ENCODE data around the gene UCP1. TPM values are rescaled to one million over a fixed set of nuclear protein-coding genes. Genes with fewer than 3 reads are reported as not detected.
"Not testable (repeated sequence)": the region's sequence is repeated elsewhere in the genome, so short reads cannot be mapped to it uniquely, and the experiment has no call there.

Gene UCP1
- total RNA-seq, 1 experiment from 2014 or later = 0.07 TPM

DNA sequence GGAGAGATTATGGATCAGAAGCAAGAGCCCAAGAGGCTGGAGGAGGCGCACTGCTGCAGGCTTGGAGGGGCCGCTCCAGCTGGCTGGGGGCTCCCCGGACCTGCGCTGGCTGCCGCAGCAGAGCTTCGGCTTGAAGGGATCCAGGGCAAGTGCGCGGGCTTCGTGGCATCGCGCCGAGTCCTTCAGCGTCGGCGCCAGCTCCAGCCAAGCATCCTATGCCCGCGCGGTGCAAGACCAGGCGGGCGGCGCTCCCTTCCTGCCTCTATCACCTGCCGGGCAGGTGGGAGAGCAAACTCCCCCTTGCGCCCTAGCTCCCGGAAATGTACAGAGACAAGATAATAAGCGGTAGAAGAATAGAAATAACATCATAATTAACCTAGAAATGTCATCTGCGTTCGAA, 10.5 kb upstream of the UCP1 start:
- Histone ChIP-seq H3K4me3 (ENCODE audit: insufficient read depth, low read depth, low read length) (no peak overlapping the region), H3K36me3 (replicated peaks; ENCODE audit: control insufficient read depth, insufficient read depth, low read length) (no peaks in the 10 kb centered on the region), H3K27me3 (ENCODE audit: control insufficient read depth, insufficient read depth, low read length) (no peaks in the 10 kb centered on the region; the same call in 1 of the 2 replicates)
- DNase-seq = no peak

DNA sequence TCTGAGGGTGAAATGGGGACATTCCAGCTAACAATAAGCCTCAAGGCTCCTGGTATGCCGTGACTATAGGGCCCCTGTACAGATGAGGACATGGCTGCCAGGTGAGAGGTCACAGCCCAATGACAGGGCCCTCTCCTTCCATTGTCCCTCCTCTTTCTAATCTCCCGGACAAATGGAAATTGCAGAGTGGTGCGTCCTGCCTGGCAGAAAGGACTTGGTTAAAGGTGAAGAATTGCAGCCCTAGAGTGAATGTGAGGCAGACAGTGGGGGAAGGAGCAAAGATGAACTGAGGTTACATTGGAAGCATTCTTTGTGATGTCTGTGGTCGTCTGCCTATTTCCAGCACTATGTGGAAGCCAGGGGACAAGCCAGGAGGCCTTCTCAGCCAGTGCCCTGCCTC, 6.7 kb upstream of the UCP1 start:
- Histone ChIP-seq H3K27me3 (ENCODE audit: control insufficient read depth, insufficient read depth, low read length) (peaks cover 3% of the 10 kb centered on the region), H3K4me3 (ENCODE audit: insufficient read depth, low read depth, low read length) (no peak overlapping the region), H3K36me3 (replicated peaks; ENCODE audit: control insufficient read depth, insufficient read depth, low read length) (no peaks in the 10 kb centered on the region)
- no peak for DNase-seq

DNA sequence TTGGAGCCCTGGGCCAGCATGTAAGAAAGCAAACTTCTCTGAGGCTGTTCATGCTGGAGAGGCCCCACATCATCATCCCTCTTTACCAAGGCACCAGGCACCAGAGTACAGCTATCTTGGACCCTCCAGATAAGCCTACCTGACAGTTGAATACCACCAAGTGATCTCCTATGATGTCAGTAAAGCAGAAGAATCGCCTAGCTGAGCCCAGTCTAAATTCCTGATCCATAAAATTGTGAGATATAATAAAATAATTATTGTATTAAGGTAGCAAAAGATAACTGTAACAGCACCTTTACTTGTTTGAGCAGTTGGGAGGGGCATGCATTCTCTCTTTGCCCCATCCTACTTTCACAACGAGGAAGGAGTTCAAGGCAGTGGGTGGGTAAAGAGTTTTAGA, 2.9 kb upstream of the UCP1 start:
- no peak overlapping the region for H3K4me3 ChIP-seq (ENCODE audit: insufficient read depth, low read depth, low read length)
- DNase-seq = no peak
- no peaks in the 10 kb centered on the region for H3K36me3 ChIP-seq (replicated peaks; ENCODE audit: control insufficient read depth, insufficient read depth, low read length)
- peaks cover 41% of the 10 kb centered on the region for H3K27me3 ChIP-seq (ENCODE audit: control insufficient read depth, insufficient read depth, low read length)

GRCh38 chr4:140569307-140569638, 512 bp upstream of the UCP1 start:
- Histone ChIP-seq H3K36me3 (replicated peaks; ENCODE audit: control insufficient read depth, insufficient read depth, low read length) (no peaks in the 10 kb centered on the region), H3K27me3 (ENCODE audit: control insufficient read depth, insufficient read depth, low read length) (peaks cover 49% of the 10 kb centered on the region), H3K4me3 (ENCODE audit: insufficient read depth, low read depth, low read length) (peak overlapping the region; percentile 47)
- no peak for DNase-seq

- Histone ChIP-seq H3K36me3 (replicated peaks; ENCODE audit: control insufficient read depth, insufficient read depth, low read length) (no peaks in the 10 kb centered on the region), H3K27me3 (ENCODE audit: control insufficient read depth, insufficient read depth, low read length) (no peaks in the 10 kb centered on the region; the same call in 1 of the 2 replicates), H3K4me3 (ENCODE audit: insufficient read depth, low read depth, low read length) (no peak overlapping the region)
- DNase-seq = no peak
These were observed 9.1 kb downstream of the UCP1 start for GRCh38 chr4:140559696-140560095.

GRCh38 chr4:140557831-140558435, 10.8 kb downstream of the UCP1 start:
- no peaks in the 10 kb centered on the region for H3K36me3 ChIP-seq (replicated peaks; ENCODE audit: control insufficient read depth, insufficient read depth, low read length)
- no peak for DNase-seq

DNA sequence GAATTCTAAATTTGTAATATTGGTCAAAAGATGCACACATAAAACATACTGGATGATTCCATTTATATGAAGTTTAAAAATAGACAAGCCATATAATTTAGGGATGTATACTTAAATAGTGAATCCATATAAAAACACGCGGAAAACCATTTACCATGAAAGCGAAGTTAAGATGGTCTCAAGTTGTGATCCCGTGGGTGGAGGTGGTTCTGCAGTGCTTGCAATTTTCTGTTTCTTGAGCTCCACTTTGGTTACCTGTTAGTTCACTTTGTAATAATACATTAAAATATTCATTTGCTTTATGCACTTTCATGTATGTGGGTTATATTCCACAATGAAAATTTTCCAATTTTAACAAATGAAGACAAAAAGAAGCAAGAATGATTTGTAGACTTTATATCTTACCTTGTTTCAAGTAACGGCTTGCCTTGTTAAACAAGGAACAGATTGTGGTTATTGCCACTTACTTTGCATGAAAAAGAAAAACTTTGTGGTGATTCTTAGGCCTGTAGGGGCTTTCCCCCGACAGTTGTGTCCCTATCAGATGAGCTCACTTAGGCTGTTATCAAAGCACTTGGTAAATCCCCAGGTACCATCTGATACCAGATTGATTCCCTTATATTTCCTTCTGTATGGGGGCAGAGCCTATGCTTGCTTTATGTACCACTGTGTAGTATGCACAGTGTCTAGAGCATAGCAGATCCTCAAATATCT, 12.2 kb downstream of the UCP1 start:
- Histone ChIP-seq H3K27me3 (ENCODE audit: control insufficient read depth, insufficient read depth, low read length) (no peaks in the 10 kb centered on the region; the same call in 1 of the 2 replicates), H3K36me3 (replicated peaks; ENCODE audit: control insufficient read depth, insufficient read depth, low read length) (no peaks in the 10 kb centered on the region), H3K4me3 (ENCODE audit: insufficient read depth, low read depth, low read length) (no peak overlapping the region)
- DNase-seq = no peak

More at GRCh38 chr4:140557831-140558435, 10.8 kb downstream of the UCP1 start:
- no peaks in the 10 kb centered on the region; the same call in 1 of the 2 replicates for H3K27me3 ChIP-seq (ENCODE audit: control insufficient read depth, insufficient read depth, low read length)
- H3K4me3 ChIP-seq (ENCODE audit: insufficient read depth, low read depth, low read length) = no peak overlapping the region

DNA sequence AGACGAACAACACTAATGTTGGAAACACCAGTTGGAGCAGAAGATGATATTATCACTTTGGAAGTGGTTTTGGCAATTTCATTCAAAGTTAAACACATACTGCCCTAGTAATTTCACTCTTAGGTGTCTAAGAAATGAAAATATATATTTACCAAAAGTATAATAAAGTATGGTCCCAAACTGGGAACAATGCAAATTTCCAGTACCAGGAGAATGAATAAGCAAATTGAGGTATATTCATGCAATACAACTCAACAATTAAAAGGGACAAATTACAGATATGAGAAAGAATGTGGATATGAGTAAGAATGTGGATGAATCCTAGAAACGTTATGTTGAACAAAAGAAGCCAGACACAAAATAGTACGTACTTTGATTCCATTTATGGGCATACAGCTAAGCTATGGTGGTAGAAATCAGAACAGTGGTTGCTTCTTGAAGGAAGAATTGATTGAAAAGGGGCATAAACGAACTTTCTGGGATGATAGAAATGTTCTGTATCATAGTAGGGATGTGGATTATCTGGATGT, 34.7 kb downstream of the UCP1 start:
- no peak for DNase-seq
- no peaks in the 10 kb centered on the region; the same call in 1 of the 2 replicates for H3K36me3 ChIP-seq (replicated peaks; ENCODE audit: control insufficient read depth, insufficient read depth, low read length)
- no peak overlapping the region for H3K4me3 ChIP-seq (ENCODE audit: insufficient read depth, low read depth, low read length)
- H3K27me3 ChIP-seq (ENCODE audit: control insufficient read depth, insufficient read depth, low read length) = no peaks in the 10 kb centered on the region

DNA sequence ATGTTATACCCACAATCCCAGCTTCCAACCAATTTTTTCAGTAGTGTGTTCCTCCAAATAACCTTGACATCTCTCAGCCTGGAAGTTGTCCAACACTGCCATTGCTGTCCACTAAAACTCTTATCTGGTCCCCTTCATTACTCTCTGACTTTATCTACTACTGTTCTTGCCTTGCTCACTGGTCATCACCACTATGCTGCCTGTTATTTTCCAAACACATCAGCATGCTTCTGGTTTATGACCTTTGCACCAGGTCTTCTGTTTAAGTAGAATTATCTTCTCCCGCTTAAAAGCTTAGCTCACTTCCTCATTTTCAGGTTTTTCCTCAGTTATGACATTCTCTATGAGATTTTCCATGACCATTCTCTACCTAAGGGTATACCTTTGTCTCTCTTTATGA, 39.3 kb downstream of the UCP1 start:
- DNase-seq = no peak
- H3K4me3 ChIP-seq (ENCODE audit: insufficient read depth, low read depth, low read length) = no peak overlapping the region
- H3K27me3 ChIP-seq (ENCODE audit: control insufficient read depth, insufficient read depth, low read length) = no peaks in the 10 kb centered on the region

DNA sequence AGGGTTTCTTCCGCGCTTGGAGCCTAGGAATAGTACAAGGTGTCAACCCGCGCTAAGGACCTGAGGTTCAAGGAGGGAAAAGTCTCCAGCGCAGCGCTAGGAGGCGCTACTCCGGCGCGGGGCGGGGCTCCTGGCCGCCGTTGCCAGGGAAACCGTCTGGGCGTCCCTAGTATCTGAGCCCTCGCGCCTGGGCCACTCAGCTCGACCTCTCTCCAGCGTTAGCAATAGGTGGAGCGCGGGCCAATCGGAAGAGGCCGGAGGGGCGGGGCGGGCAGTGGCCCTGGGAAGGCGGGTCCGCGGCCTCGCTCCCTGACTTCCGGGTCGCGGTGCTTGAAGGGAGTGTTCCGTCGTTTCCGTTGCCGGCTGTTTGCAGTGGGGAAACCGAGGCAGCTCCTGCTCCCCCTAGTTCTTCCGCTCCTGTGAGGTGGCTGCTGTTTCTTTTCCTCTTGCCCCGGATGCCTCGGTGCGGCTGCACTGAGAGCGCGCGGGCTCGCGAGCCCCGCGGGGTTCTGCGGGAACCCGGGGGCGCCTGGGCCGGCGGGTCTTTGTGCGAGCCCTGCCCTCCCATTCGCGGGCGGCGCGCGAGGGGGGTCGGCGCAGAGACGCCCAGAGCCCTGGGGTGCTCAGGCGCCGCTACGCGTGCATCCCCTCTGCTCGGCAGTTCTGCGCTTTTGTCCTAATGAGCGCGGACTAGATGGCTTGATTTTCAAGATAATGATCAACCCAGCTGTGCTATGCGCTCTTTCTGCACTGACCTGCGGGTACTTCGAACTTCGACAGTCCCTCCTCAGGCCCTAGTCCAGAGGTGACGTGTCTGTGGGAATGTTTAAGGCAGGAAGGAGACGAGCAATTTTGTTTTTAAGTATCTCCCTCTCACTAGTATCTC, 44.7 kb downstream of the UCP1 start, which contains the start of gene ELMOD2:
Gene ELMOD2 (plus strand): TSS at position 312 of the 886 bp plus-strand sequence. CDS start 1,261 bp downstream, outside the sequence.
- H3K4me3 ChIP-seq (ENCODE audit: insufficient read depth, low read depth, low read length) = peak within 1 kb of the TSS; percentile 79
- peak; percentile 97 for DNase-seq

More for the DNA sequence above, 39.3 kb downstream of the UCP1 start:
- no peaks in the 10 kb centered on the region; the same call in 1 of the 2 replicates for H3K36me3 ChIP-seq (replicated peaks; ENCODE audit: control insufficient read depth, insufficient read depth, low read length)

GRCh38 chr4:140523370-140523856, 45.3 kb downstream of the UCP1 start:
- H3K36me3 ChIP-seq (replicated peaks; ENCODE audit: control insufficient read depth, insufficient read depth, low read length) = no peaks in the 10 kb centered on the region
- DNase-seq = no peak
- H3K27me3 ChIP-seq (ENCODE audit: control insufficient read depth, insufficient read depth, low read length) = peaks cover 3% of the 10 kb centered on the region
- peak overlapping the region; percentile 10; the same call in 1 of the 2 replicates for H3K4me3 ChIP-seq (ENCODE audit: insufficient read depth, low read depth, low read length)

More for the DNA sequence above, 44.7 kb downstream of the UCP1 start, which contains the start of gene ELMOD2:
- Histone ChIP-seq H3K36me3 (replicated peaks; ENCODE audit: control insufficient read depth, insufficient read depth, low read length) (no peaks in the 10 kb centered on the region; the same call in 1 of the 2 replicates), H3K27me3 (ENCODE audit: control insufficient read depth, insufficient read depth, low read length) (peaks cover 3% of the 10 kb centered on the region)

DNA sequence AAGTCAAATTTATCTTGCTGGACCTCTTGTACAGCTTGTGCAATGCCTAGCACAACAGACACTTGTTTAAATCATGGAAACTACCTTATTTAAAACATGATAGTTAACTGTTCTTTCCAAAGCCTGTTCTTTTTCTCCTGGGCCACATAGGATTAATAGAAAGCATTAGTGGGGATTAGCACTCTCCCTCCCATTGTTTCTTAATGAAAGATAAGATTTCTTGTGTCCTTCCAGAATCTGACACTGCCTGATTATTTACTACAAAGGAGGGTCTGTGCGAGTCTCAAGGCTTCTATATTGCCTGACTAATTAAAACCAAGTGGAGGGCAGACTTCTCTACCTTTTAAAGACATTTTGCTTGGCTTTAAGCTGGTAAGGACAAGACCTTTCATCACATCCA, 53.3 kb downstream of the UCP1 start:
- Histone ChIP-seq H3K4me3 (ENCODE audit: insufficient read depth, low read depth, low read length) (no peak overlapping the region), H3K36me3 (replicated peaks; ENCODE audit: control insufficient read depth, insufficient read depth, low read length) (no peaks in the 10 kb centered on the region), H3K27me3 (ENCODE audit: control insufficient read depth, insufficient read depth, low read length) (no peaks in the 10 kb centered on the region)
- DNase-seq = no peak

- H3K4me3 ChIP-seq (ENCODE audit: insufficient read depth, low read depth, low read length); H3K36me3 ChIP-seq (replicated peaks; ENCODE audit: control insufficient read depth, insufficient read depth, low read length); DNase-seq; H3K27me3 ChIP-seq (ENCODE audit: control insufficient read depth, insufficient read depth, low read length): not testable (repeated sequence)
These were observed 55.0 kb downstream of the UCP1 start for GRCh38 chr4:140513765-140514164.

All from H7 (cell line).